Vagina (tissue), 2 donors: ENCODE results near the gene APLF.

ENCODE experiments used
- POLR2A ChIP-seq, 2 donors: fragments of 450-650 bp; IDR thresholded peaks; one replicate each; pipeline ENCODE4 v1.6.1; 2017; ENCODE audit warnings: antibody characterized with exemption in 2 of 2, mild to moderate bottlenecking in 2 of 2, moderate library complexity in 2 of 2
- POLR2AphosphoS5 ChIP-seq, 2 donors: sonication (generic); formaldehyde crosslinking; IDR thresholded peaks; one replicate each; pipeline ENCODE4 v1.9.0; 2017; ENCODE audit warnings: antibody characterized with exemption in 2 of 2, mild to moderate bottlenecking in 2 of 2, low read depth in 1 of 2; ENCODE audit not compliant: insufficient read depth in 1 of 2
- TF ChIP-seq, protein P1 (sequence below), 3 experiments: fragments of 450-650 bp in 2 of 3; fragments of 200-600 bp in 1 of 3; sonication (generic) in 1 of 3; IDR thresholded peaks; one replicate each; pipeline ENCODE4 v1.5.1; 2017 to 2019; ENCODE audit warnings: antibody characterized with exemption in 3 of 3, mild to moderate bottlenecking in 2 of 3, moderate library complexity in 2 of 3

DNA sequence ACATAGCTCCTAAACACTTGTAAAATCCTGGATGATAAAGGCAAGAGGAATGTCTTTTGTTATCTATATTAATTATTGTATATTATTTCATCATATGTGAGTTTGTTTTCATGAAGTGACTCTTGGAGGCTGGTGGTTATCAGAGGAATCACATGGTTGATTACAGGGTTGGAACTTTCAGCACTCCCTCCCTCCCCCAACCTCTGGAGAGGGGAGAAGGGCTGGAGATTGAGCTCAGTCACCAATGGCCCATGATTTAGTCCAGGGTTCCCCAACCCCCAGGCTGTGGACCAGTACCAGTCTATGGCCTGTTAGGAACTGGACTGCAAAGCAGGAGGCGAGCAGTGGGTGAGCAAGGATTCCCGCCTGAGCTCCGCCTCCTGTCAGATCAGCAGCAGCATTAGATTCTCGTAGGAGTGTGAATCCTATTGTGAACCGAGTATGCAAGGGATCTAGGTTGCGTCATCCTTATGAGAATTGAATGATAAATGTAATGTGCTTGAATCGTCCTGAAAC, 38.0 kb upstream of the APLF start:
- TF ChIP-seq, protein P1, sequence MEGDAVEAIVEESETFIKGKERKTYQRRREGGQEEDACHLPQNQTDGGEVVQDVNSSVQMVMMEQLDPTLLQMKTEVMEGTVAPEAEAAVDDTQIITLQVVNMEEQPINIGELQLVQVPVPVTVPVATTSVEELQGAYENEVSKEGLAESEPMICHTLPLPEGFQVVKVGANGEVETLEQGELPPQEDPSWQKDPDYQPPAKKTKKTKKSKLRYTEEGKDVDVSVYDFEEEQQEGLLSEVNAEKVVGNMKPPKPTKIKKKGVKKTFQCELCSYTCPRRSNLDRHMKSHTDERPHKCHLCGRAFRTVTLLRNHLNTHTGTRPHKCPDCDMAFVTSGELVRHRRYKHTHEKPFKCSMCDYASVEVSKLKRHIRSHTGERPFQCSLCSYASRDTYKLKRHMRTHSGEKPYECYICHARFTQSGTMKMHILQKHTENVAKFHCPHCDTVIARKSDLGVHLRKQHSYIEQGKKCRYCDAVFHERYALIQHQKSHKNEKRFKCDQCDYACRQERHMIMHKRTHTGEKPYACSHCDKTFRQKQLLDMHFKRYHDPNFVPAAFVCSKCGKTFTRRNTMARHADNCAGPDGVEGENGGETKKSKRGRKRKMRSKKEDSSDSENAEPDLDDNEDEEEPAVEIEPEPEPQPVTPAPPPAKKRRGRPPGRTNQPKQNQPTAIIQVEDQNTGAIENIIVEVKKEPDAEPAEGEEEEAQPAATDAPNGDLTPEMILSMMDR (IDR thresholded peaks at IDR 0.05) = no peak
- TF ChIP-seq POLR2AphosphoS5 (IDR thresholded peaks at IDR 0.05; ENCODE audit: insufficient read depth in 1 of 2, low read depth in 1 of 2) (no peak), POLR2A (IDR thresholded peaks at IDR 0.05) (no peak)
